ENCODE data around the gene DLK1. TPM values are rescaled to one million over a fixed set of nuclear protein-coding genes. Genes with fewer than 3 reads are reported as not detected.

Gene DLK1
- not detected for total RNA-seq

DNA sequence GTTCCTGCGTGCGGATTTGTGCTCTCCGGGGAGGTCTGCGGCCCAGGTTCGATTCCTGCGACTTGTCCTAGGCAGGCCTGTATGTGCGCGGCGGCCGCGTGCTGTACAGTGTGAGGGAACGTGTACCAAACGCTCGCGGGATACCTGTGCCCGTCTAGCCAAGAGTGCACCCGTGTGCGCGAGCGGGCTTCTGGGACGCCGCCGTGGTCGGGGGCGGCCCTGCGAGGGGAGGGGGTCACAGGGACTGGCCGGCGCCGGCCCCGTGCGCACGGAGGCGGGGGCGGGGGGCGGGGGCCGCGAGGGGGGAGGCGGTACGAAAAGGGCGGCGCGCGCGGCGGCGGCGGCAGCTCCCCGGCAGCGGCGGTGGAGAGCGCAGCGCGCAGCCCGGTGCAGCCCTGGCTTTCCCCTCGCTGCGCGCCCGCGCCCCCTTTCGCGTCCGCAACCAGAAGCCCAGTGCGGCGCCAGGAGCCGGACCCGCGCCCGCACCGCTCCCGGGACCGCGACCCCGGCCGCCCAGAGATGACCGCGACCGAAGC is at the start of gene DLK1:
Gene DLK1, plus strand, starts transcription at position 343 of the 536 bp plus-strand sequence. Its CDS starts 177 bp downstream, at position 520.
- Mint-ChIP-seq H3K4me3 (no peak within 1 kb of the TSS), H3K4me1 (peaks cover 4% of the 10 kb centered on the region), H3K27me3 (peaks cover 33% of the 10 kb centered on the region), H3K27ac (no peak within 1 kb of the TSS), H3K9me3 (no peaks in the 10 kb centered on the region), H3K36me3 (ENCODE audit: low read depth) (no peaks in the 10 kb centered on the region)
- ATAC-seq (replicated peaks): no peak

DNA sequence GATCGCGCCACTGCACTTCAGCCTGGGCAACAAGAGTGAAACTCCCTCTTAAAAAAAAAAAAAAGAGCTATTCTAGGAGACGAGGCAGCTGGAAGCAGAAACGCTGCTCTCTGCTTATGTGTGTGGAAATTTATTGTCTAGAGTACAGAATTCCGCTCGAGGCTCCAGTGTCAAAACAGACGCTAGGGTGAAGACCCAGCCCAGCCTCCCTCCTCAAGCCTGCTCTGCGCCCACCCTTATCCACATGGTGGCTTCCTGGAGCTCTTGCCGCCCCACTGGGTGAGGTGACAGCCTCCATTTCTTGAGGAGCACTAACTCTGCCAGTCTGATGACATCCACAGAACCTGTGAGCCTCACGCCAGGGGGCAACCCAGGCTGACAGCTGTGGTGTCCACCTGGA is 49.5 kb upstream of the DLK1 start:
- Mint-ChIP-seq H3K27ac (no peak overlapping the region), H3K4me3 (no peak overlapping the region), H3K9me3 (no peaks in the 10 kb centered on the region), H3K27me3 (peaks cover 24% of the 10 kb centered on the region), H3K36me3 (ENCODE audit: low read depth) (no peaks in the 10 kb centered on the region), H3K4me1 (peaks cover 4% of the 10 kb centered on the region)
- ATAC-seq (replicated peaks): no peak

DNA sequence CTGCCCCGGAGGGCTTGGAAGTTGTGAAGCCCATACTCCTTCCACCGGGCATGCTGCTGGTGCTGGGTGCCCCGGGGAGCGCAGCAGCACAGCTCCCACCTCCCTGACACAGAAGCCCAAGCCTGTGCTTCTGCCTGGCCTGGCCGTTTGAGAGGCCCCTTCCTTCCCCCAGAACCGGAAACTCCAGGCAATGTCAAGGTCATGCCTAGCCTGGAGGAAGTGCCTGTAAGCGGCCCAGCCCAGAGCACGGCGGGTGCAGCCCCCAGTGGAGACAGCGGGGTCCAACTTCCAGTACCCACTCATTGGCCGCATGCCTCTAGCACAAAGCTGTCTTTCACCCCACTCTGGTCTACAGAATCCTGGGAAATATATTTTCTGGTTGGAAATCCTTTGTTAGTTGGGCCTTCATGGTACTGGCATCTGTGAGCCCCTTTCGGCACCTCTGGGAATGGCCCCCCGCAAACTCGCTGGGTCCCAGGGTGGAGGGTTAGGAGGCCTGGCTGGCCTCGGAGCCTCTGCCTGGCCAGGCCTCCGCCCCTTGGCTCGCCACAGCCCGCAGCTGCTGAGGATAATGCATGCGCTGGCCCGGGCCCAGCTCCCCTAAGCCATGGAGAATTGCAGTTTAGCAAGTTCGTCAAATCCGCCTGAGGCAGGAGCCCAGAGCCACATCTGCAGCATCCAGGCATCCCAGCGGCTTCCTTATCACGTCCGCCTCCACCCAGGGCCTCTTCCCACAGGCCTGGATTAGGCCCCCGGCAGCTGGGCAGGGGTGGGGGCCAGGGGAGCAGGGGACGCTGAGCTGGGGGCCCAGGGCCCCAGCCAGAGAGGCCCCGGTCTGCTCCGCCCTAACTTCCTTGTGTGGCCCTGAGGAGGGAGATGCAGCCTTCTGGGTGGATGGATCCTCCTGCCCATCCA is 48.9 kb upstream of the DLK1 start:
- Mint-ChIP-seq H3K4me3 (no peak overlapping the region), H3K27me3 (peaks cover 18% of the 10 kb centered on the region), H3K36me3 (ENCODE audit: low read depth) (no peaks in the 10 kb centered on the region), H3K4me1 (peaks cover 4% of the 10 kb centered on the region), H3K27ac (no peak overlapping the region), H3K9me3 (no peaks in the 10 kb centered on the region)
- no peak for ATAC-seq (replicated peaks)

DNA sequence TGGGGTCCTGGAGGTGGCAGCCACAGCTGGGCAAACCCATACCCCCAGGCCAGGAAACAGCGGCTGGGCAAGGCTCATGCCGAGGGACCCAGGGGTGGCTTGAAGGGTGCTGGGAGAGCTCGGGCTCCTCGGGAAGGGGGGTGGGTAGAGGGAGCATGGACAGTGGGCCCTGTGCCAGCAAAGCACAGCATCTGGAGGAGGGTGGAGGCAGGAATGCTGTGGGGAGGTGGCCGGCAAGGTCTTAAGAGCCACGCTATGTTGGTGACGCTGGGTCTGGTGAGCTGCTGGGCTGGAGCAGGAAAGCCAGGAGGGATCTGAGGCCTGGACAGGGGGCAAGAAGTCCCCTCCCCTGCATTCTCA is 48.2 kb upstream of the DLK1 start:
- peaks cover 4% of the 10 kb centered on the region for H3K4me1 Mint-ChIP-seq
- H3K36me3 Mint-ChIP-seq (ENCODE audit: low read depth): no peaks in the 10 kb centered on the region
- no peaks in the 10 kb centered on the region for H3K9me3 Mint-ChIP-seq
- H3K4me3 Mint-ChIP-seq: no peak overlapping the region
- no peak for ATAC-seq (replicated peaks)
- H3K27me3 Mint-ChIP-seq: peaks cover 14% of the 10 kb centered on the region
- H3K27ac Mint-ChIP-seq: no peak overlapping the region

DNA sequence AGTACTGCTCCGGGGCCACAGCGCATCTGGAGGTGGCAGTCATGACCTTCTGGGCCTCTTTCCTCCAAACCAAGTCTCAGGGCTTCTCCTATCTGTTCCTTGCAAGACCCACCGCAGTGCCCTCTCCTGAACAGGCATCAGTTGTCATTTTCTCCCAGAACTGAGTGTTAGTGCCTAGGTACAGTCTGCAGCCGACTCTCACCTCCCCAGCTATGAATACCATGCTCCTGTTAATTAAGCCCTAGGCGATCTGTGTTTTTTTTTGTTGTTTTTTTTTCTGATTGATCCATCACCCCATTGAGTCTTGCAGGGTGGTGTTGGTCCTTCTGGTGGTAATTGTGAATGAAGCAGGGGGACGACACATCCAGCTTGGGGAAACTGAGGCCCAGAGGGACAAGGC is 47.5 kb upstream of the DLK1 start:
- Mint-ChIP-seq H3K36me3 (ENCODE audit: low read depth) (no peaks in the 10 kb centered on the region), H3K27me3 (peaks cover 8% of the 10 kb centered on the region), H3K4me1 (no peaks in the 10 kb centered on the region), H3K4me3 (no peak overlapping the region), H3K27ac (no peak overlapping the region), H3K9me3 (no peaks in the 10 kb centered on the region)
- no peak for ATAC-seq (replicated peaks)

DNA sequence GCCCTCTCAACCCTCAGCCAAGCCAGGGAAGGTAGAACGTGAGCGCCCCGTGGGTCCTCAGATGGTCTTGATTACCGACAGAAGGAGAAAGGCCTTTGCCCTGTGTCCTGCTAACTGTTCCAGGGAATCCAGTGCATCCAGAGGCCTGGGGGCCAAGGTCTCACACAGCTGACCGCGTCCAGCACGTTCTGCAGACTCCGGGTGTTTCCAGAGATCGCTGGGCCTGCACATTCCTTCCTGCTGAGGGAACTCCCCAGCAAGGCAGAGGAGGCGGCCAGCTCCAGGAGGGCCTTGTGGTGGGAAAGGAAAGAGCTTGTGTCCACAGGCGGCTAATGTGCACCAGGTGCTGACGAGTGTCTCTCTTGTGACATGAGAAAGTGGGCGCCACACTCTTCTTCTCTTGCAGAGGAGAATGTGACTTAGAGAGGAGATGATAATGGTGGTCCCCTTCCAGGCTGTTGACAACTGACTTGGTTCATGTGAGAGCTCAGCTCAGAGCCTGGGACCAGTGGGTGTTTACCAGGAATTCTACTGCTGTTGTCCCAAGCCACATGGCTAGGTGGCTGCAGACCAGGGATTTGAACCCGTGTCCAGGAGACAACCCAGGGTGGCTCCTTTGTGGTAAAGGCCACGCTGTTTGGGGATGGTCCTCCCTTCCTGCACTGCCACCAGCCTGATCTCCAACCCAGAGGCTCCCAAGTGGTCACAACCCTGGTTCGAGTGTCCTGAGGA is 46.8 kb upstream of the DLK1 start:
- H3K4me3 Mint-ChIP-seq: no peak overlapping the region

DNA sequence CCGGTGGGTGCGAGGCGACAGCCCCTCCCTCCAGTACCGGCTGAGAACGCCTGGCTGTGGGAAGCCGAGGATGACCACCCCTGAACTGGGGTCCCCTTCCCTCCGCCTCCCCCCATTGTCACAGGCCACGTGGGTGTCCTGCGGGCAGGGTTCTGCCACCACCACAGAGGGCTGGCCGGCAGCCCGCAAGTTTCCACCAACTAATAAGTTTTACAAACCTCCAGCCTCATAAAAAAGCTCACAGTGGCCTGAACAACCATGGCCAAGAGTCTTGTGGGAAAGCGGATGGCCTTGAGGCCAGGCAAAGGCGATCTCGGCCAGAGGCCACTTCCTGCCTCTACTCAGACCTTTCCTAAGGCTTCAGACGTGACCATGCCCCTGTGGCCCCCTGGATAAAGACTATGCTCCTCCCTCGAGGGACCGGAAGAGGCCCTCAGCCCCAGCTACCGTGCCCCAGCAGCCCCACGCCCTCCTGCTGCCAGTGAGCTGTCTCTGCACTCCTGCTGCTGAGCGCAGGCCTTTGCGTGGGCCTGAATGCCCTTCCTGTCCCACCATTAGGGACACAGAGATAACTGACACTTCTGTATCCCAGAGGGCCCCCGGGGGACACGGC is 46.1 kb upstream of the DLK1 start:
- Mint-ChIP-seq H3K9me3 (no peaks in the 10 kb centered on the region), H3K27me3 (no peaks in the 10 kb centered on the region), H3K27ac (no peak overlapping the region), H3K4me3 (no peak overlapping the region), H3K36me3 (ENCODE audit: low read depth) (no peaks in the 10 kb centered on the region), H3K4me1 (no peaks in the 10 kb centered on the region)
- no peak for ATAC-seq (replicated peaks)

More for the DNA sequence above, 46.8 kb upstream of the DLK1 start:
- Mint-ChIP-seq H3K27me3 (peaks cover 2% of the 10 kb centered on the region), H3K27ac (no peak overlapping the region), H3K4me1 (no peaks in the 10 kb centered on the region), H3K9me3 (no peaks in the 10 kb centered on the region), H3K36me3 (ENCODE audit: low read depth) (no peaks in the 10 kb centered on the region)
- no peak for ATAC-seq (replicated peaks)

DNA sequence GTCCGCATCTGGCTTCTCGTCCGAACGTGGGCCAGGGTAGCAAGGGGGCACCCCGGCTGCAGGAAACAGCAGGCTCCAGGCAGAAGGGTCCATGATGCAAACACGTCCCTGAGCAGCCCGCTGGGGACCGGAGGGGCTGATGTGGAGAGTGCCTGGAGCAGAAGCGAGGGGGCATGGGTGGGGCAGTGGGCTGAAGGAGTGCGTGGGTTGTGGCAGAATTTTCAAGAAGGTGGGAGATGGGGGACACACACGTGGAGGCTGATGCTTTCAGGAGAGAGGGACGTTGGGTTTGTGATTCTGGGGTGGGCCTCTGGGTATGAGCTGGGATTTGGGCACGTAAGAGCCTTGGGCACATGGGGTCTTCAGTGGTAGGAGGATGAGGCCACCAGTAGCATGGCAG is 45.6 kb upstream of the DLK1 start:
- no peaks in the 10 kb centered on the region for H3K4me1 Mint-ChIP-seq
- H3K27me3 Mint-ChIP-seq: no peaks in the 10 kb centered on the region
- H3K9me3 Mint-ChIP-seq: no peaks in the 10 kb centered on the region
- ATAC-seq (replicated peaks): no peak
- H3K36me3 Mint-ChIP-seq (ENCODE audit: low read depth): no peaks in the 10 kb centered on the region
- no peak overlapping the region for H3K4me3 Mint-ChIP-seq
- no peak overlapping the region for H3K27ac Mint-ChIP-seq

DNA sequence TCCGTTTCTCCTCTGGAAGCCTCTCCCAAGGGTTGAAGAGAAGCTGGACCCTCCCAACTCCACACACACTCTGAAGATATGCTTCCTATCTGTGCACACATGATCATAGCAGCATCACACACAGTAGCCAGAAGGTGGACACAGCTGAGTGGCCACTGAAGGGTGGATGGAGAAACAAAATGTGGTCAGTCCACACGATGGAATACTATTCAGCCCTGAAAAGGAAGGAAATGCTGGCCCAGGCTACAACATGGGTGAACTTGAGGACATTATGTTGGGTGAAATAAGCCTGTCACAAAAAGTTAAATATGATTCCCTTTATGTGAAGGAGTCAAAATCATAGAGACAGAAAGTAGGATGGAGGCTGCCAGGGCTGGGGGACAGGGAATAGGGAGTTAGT is 43.9 kb upstream of the DLK1 start:
- Mint-ChIP-seq H3K9me3 (no peaks in the 10 kb centered on the region), H3K36me3 (ENCODE audit: low read depth) (no peaks in the 10 kb centered on the region), H3K27ac (no peak overlapping the region), H3K4me1 (no peaks in the 10 kb centered on the region), H3K27me3 (no peaks in the 10 kb centered on the region), H3K4me3 (no peak overlapping the region)
- no peak for ATAC-seq (replicated peaks)

DNA sequence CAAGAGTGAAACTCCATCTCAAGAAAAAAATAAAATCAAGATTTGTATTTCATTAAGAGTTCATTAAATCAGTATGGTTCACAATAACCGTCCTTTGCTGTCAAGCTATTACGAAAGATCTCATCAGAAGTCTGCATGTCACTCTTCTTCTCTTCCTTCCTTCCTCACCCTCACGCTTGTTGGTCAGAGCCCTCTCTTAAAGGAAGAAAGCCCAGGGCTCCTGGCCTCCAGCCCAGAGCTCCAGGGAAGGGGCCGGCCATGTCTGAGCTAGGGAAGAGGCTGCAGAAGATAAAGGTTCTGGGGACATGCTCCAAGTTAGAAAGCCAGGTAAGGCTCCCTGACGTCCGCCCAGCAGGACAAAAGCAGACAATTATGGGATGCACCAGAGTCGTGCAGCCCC is 43.1 kb upstream of the DLK1 start:
- Mint-ChIP-seq H3K9me3 (no peaks in the 10 kb centered on the region), H3K4me3 (no peak overlapping the region), H3K27ac (no peak overlapping the region), H3K4me1 (no peaks in the 10 kb centered on the region), H3K36me3 (ENCODE audit: low read depth) (no peaks in the 10 kb centered on the region), H3K27me3 (no peaks in the 10 kb centered on the region)
- no peak for ATAC-seq (replicated peaks)

DNA sequence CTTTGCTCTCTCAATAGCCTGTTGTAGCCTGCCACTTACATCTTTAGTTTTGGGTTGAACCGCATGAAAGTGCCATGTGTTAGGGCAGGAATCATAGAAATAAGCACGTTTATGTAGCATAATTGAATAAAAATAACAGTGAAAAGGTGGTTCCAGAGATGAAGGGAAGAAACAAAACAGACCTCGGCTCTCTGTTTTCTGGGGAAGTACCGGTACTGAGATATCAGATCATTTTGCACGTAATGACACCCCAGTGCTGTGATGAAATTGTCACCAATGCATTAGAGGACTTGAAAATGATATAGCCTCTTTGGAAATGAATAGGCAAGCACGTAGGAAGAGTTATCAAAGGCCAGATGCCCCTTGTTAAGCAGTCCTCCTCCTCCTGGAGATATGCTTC is 42.5 kb upstream of the DLK1 start:
- Mint-ChIP-seq H3K36me3 (ENCODE audit: low read depth) (no peaks in the 10 kb centered on the region), H3K9me3 (no peaks in the 10 kb centered on the region), H3K4me3 (no peak overlapping the region), H3K27me3 (no peaks in the 10 kb centered on the region), H3K27ac (no peak overlapping the region), H3K4me1 (no peaks in the 10 kb centered on the region)
- ATAC-seq (replicated peaks): peak; percentile 56

DNA sequence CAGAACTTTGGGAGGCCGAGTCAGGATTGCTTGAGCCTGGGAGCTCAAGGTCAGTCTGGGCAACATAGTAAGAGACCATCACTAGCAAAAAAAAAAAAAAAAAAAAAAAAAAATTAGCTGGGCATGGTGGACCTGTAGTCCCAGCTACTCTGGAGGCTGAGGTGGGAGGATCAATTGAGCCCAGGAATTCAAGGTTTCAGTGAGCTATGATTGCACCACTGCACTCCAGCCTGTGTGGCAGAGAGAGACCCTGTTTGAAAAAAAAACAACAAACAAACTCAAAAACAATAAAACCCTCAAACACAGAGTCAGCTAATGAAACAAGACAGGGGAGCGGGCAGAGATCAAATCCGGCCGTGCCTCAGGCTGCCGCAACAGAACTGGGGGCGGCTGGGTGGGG is 41.7 kb upstream of the DLK1 start:
- no peak for ATAC-seq (replicated peaks)
- H3K4me3 Mint-ChIP-seq: no peak overlapping the region
- no peaks in the 10 kb centered on the region for H3K36me3 Mint-ChIP-seq (ENCODE audit: low read depth)
- H3K4me1 Mint-ChIP-seq: no peaks in the 10 kb centered on the region
- no peak overlapping the region for H3K27ac Mint-ChIP-seq
- H3K9me3 Mint-ChIP-seq: no peaks in the 10 kb centered on the region
- no peaks in the 10 kb centered on the region for H3K27me3 Mint-ChIP-seq

DNA sequence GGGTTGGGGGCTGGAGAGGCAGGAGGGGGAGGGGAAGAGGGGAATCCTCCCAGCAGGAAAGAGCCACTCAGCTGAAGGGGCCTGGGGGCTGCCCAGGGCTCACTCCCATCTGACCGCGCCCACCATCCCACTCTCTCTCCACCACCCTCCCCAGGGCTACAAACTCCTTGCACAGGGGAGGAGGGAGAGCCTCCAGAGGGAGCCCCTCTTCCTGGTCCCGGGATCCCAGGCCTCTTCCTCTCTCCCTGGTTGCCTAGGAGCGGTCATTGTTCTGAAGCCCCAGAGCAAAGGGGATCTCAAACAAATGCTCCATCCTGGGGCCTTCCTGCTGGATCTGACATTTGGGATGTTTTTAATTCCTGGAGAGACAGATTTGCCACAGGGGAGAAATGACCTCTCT is 39.8 kb upstream of the DLK1 start:
- Mint-ChIP-seq H3K4me3 (no peak overlapping the region), H3K9me3 (no peaks in the 10 kb centered on the region), H3K27me3 (no peaks in the 10 kb centered on the region), H3K36me3 (ENCODE audit: low read depth) (no peaks in the 10 kb centered on the region), H3K4me1 (no peaks in the 10 kb centered on the region), H3K27ac (no peak overlapping the region)
- ATAC-seq (replicated peaks): no peak

DNA sequence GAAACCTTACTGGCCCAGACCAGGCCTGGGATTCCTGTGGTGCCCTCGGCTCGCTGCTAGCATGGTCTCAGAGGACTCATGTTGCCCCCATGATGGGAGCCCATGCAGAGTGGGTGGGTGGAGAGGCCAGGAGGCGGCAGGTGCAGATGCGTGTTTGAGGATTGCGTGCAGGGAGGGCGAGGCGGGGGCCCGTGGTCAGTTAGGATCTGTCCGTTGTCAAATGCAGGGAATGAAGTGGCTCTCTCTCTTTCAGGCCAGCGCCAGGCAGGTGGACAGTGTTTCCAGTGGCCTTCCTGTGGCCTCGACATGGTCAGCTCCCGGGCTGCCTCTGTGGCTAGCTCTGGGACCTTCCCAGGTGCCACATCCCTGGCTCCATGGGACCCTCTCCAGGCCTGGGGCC is 39.3 kb upstream of the DLK1 start:
- Mint-ChIP-seq H3K27me3 (no peaks in the 10 kb centered on the region), H3K36me3 (ENCODE audit: low read depth) (no peaks in the 10 kb centered on the region), H3K4me3 (no peak overlapping the region), H3K27ac (no peak overlapping the region), H3K4me1 (no peaks in the 10 kb centered on the region), H3K9me3 (no peaks in the 10 kb centered on the region)
- no peak for ATAC-seq (replicated peaks)

DNA sequence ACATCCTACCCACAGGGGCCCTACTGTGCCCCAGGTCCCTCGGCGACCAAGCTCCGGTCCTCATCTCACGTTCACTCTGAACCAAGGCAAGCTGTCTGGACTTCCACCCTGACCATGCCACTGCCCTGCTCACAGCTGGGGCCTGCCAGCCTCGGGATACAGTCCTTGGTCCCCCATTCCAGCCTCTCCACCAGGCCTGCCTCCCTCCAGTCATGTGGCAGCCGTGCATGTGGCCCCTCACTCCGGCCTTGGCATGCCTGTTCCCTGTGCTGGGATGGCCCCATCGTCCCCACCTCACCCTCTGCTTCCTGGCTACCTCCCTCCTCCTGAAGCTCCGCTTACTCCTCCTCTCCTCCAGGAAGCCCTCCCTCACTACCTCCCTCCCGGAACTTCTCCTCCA is 38.6 kb upstream of the DLK1 start:
- H3K9me3 Mint-ChIP-seq: no peaks in the 10 kb centered on the region
- no peaks in the 10 kb centered on the region for H3K4me1 Mint-ChIP-seq
- no peak overlapping the region for H3K4me3 Mint-ChIP-seq
- ATAC-seq (replicated peaks): no peak
- no peak overlapping the region for H3K27ac Mint-ChIP-seq
- H3K36me3 Mint-ChIP-seq (ENCODE audit: low read depth): no peaks in the 10 kb centered on the region
- peaks cover 3% of the 10 kb centered on the region for H3K27me3 Mint-ChIP-seq

Data from activated T-helper 17 cell treated with anti-CD3 and anti-CD28 coated beads, Interleukin-2, amount 50 U/mL, for 72 hours (primary cell).